Measurements from ENCODE around the gene IP6K3.

IP6K3 gene

GRCh38 chr6:33757906-33758305 is 11.2 kb upstream of the IP6K3 start:
- no peak overlapping the region for H3K9ac ChIP-seq (ENCODE audit: low read length)
- no peaks in the 10 kb centered on the region for H3F3A ChIP-seq (ENCODE audit: insufficient read depth, low read length)
- no peaks in the 10 kb centered on the region for H4K20me1 ChIP-seq (ENCODE audit: insufficient read depth, low read length)
- no peak for TF ChIP-seq EZH2phosphoT487 (IDR thresholded peaks at IDR 0.05; ENCODE audit: low read length)
- TF ChIP-seq EZH2 (optimal IDR thresholded peaks at IDR 0.05; ENCODE audit: low read depth, low read length) = no peak
- no peak for TF ChIP-seq CTCF (IDR thresholded peaks at IDR 0.05; ENCODE audit: low read length)
- no peak for DNase-seq
- no peak overlapping the region for H3K4me2 ChIP-seq (ENCODE audit: low read depth, low read length)
- no peak overlapping the region for H3K4me3 ChIP-seq (ENCODE audit: low read length)
- H3K36me3 ChIP-seq (replicated peaks; ENCODE audit: insufficient read depth, low read length) = no peaks in the 10 kb centered on the region
- no peak overlapping the region for H2AFZ ChIP-seq (ENCODE audit: low read length)
- H3K79me2 ChIP-seq (ENCODE audit: low read length) = no peaks in the 10 kb centered on the region
- no peaks in the 10 kb centered on the region for H3K4me1 ChIP-seq (ENCODE audit: low read length)
- no peaks in the 10 kb centered on the region for H3K9me3 ChIP-seq (replicated peaks; ENCODE audit: insufficient read depth, low read length)
- no peaks in the 10 kb centered on the region for H3K9me2 ChIP-seq (replicated peaks; ENCODE audit: insufficient read depth, low read length)
- H3K27me3 ChIP-seq (replicated peaks; ENCODE audit: insufficient read depth, low read length) = peaks cover 23% of the 10 kb centered on the region
- no peak overlapping the region for H3K27ac ChIP-seq (ENCODE audit: low read length)

GRCh38 chr6:33757113-33757512 is 10.4 kb upstream of the IP6K3 start:
- Histone ChIP-seq H3F3A (ENCODE audit: insufficient read depth, low read length) (no peaks in the 10 kb centered on the region), H3K9ac (ENCODE audit: low read length) (no peak overlapping the region), H3K4me3 (ENCODE audit: low read length) (no peak overlapping the region), H3K36me3 (replicated peaks; ENCODE audit: insufficient read depth, low read length) (no peaks in the 10 kb centered on the region), H3K4me2 (ENCODE audit: low read depth, low read length) (no peak overlapping the region), H3K9me2 (replicated peaks; ENCODE audit: insufficient read depth, low read length) (no peaks in the 10 kb centered on the region), H3K4me1 (ENCODE audit: low read length) (no peaks in the 10 kb centered on the region), H3K27me3 (replicated peaks; ENCODE audit: insufficient read depth, low read length) (peaks cover 23% of the 10 kb centered on the region), H3K9me3 (replicated peaks; ENCODE audit: insufficient read depth, low read length) (no peaks in the 10 kb centered on the region), H3K79me2 (ENCODE audit: low read length) (no peaks in the 10 kb centered on the region), H4K20me1 (ENCODE audit: insufficient read depth, low read length) (no peaks in the 10 kb centered on the region), H2AFZ (ENCODE audit: low read length) (no peak overlapping the region), H3K27ac (ENCODE audit: low read length) (no peak overlapping the region)
- TF ChIP-seq CTCF (IDR thresholded peaks at IDR 0.05; ENCODE audit: low read length) (no peak), EZH2 (optimal IDR thresholded peaks at IDR 0.05; ENCODE audit: low read depth, low read length) (no peak), EZH2phosphoT487 (IDR thresholded peaks at IDR 0.05; ENCODE audit: low read length) (no peak)
- no peak for DNase-seq

GRCh38 chr6:33756211-33756954 is 9.7 kb upstream of the IP6K3 start:
- Histone ChIP-seq H3K4me1 (ENCODE audit: low read length) (no peaks in the 10 kb centered on the region), H3K79me2 (ENCODE audit: low read length) (no peaks in the 10 kb centered on the region), H4K20me1 (ENCODE audit: insufficient read depth, low read length) (no peaks in the 10 kb centered on the region), H3K27me3 (replicated peaks; ENCODE audit: insufficient read depth, low read length) (peaks cover 26% of the 10 kb centered on the region), H3K9me3 (replicated peaks; ENCODE audit: insufficient read depth, low read length) (no peaks in the 10 kb centered on the region), H3K27ac (ENCODE audit: low read length) (no peak overlapping the region), H3K9me2 (replicated peaks; ENCODE audit: insufficient read depth, low read length) (no peaks in the 10 kb centered on the region), H3K4me2 (ENCODE audit: low read depth, low read length) (no peak overlapping the region), H3K9ac (ENCODE audit: low read length) (no peak overlapping the region), H3K4me3 (ENCODE audit: low read length) (no peak overlapping the region), H2AFZ (ENCODE audit: low read length) (no peak overlapping the region), H3K36me3 (replicated peaks; ENCODE audit: insufficient read depth, low read length) (no peaks in the 10 kb centered on the region), H3F3A (ENCODE audit: insufficient read depth, low read length) (no peaks in the 10 kb centered on the region)
- no peak for DNase-seq
- TF ChIP-seq CTCF (IDR thresholded peaks at IDR 0.05; ENCODE audit: low read length) (no peak), EZH2phosphoT487 (IDR thresholded peaks at IDR 0.05; ENCODE audit: low read length) (no peak)
